Measurements from ENCODE around the gene DNAJC1.

DNAJC1 gene

DNA sequence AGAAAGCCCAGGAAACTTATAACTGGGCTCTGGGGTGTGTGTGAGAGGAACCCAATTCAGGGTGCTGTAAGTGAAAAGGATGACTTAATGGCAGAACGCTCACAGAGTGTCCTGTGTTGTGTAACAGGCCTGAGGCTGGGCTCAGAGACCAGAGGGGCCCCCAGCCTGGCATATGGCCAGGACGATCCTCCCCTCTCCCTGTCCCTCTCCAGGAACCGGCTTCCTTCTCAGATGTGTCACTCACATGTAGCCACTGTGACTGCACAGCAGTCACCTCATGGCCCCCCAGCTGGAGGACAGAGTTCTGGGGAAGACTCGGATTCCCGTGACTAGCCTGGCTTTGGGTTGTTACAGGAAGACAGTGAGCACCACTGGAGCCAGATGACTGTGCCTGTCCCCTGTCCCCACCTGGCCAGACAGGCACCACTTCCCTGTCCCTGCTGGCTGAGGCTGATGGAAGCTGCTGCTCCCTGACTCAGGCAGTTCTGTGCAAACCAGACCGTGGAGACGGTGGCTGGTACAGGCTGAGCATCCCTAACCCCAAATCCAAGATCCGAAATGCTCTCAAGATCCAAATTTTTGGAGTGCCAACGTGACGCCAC is 249.0 kb downstream of the DNAJC1 start:
- TF ChIP-seq, protein P1, sequence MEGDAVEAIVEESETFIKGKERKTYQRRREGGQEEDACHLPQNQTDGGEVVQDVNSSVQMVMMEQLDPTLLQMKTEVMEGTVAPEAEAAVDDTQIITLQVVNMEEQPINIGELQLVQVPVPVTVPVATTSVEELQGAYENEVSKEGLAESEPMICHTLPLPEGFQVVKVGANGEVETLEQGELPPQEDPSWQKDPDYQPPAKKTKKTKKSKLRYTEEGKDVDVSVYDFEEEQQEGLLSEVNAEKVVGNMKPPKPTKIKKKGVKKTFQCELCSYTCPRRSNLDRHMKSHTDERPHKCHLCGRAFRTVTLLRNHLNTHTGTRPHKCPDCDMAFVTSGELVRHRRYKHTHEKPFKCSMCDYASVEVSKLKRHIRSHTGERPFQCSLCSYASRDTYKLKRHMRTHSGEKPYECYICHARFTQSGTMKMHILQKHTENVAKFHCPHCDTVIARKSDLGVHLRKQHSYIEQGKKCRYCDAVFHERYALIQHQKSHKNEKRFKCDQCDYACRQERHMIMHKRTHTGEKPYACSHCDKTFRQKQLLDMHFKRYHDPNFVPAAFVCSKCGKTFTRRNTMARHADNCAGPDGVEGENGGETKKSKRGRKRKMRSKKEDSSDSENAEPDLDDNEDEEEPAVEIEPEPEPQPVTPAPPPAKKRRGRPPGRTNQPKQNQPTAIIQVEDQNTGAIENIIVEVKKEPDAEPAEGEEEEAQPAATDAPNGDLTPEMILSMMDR (IDR thresholded peaks at IDR 0.05; ENCODE audit: insufficient read depth, low read length, poor library complexity, severe bottlenecking): no peak
- TF ChIP-seq EZH2phosphoT487 (conservative IDR thresholded peaks at IDR 0.05; ENCODE audit: low read length): no peak
- no peaks in the 10 kb centered on the region for H4K20me1 ChIP-seq (ENCODE audit: low read depth, low read length)
- H3K27ac ChIP-seq (ENCODE audit: low read depth, low read length): no peak overlapping the region
- no peak overlapping the region for H3K9ac ChIP-seq (ENCODE audit: low read length)
- no peak overlapping the region for H3K4me3 ChIP-seq (ENCODE audit: insufficient read depth, low read length, poor library complexity, severe bottlenecking)
- no peaks in the 10 kb centered on the region for H3K79me2 ChIP-seq (ENCODE audit: insufficient read depth, low read length)
- H3K36me3 ChIP-seq (ENCODE audit: low read length): no peaks in the 10 kb centered on the region
- H3F3A ChIP-seq (ENCODE audit: insufficient read depth): no peaks in the 10 kb centered on the region
- no peak overlapping the region for H3K4me2 ChIP-seq (ENCODE audit: low read depth, low read length, poor library complexity, severe bottlenecking)
- no peak overlapping the region for H2AFZ ChIP-seq (ENCODE audit: low read depth, low read length, severe bottlenecking)
- H3K9me3 ChIP-seq (ENCODE audit: insufficient read depth, low read length): no peaks in the 10 kb centered on the region
- no peaks in the 10 kb centered on the region for H3K9me2 ChIP-seq (replicated peaks; ENCODE audit: insufficient read depth, low read length)
- no peaks in the 10 kb centered on the region for H3K27me3 ChIP-seq (ENCODE audit: low read length)

DNA sequence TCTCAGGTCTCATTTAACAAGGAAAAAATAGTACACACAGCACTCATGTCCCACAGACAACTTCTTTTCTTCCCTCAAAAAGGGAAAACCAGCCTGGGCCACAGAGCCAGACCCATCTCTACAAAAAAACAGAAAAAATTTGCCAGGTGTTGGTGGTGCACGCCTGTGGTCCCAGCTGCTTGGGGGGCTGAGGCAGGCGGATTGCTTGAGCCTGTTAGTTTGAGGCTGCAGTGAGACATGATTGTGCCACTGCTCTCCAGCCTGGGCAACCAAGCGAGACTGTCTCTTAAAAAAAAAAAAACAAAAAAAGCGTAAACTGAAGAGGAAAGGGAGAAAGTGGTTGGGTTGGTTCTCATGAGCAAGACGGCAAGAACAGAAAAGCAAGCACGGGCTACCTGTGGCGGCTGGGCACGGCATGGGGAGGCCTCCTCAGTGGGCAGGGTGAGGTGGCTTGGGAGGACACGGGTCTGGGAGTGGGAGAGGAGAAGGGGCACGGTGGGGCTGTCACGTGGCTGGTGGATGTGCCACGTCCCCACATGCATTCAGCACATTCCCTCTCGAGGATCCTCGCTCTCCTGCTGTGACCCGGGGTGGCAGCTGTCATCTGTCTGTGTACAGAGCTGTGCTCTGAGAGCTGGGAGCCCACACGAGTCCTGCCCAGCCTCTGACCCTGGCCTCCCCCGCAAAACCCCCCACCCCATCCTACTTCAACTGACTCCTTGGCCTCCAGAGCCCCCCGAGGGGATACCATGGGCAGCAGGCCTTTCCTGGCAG is 249.8 kb downstream of the DNAJC1 start:
- Histone ChIP-seq H3K4me2 (ENCODE audit: low read depth, low read length, poor library complexity, severe bottlenecking) (no peak overlapping the region), H3K79me2 (ENCODE audit: insufficient read depth, low read length) (no peaks in the 10 kb centered on the region), H4K20me1 (ENCODE audit: low read depth, low read length) (no peaks in the 10 kb centered on the region), H3K4me3 (ENCODE audit: insufficient read depth, low read length, poor library complexity, severe bottlenecking) (no peak overlapping the region), H3K9ac (ENCODE audit: low read length) (no peak overlapping the region), H3K9me2 (replicated peaks; ENCODE audit: insufficient read depth, low read length) (no peaks in the 10 kb centered on the region), H3K27ac (ENCODE audit: low read depth, low read length) (no peak overlapping the region), H3K36me3 (ENCODE audit: low read length) (no peaks in the 10 kb centered on the region), H2AFZ (ENCODE audit: low read depth, low read length, severe bottlenecking) (no peak overlapping the region), H3F3A (ENCODE audit: insufficient read depth) (no peaks in the 10 kb centered on the region), H3K9me3 (ENCODE audit: insufficient read depth, low read length) (no peaks in the 10 kb centered on the region), H3K27me3 (ENCODE audit: low read length) (no peaks in the 10 kb centered on the region)
- TF ChIP-seq, protein P1 (IDR thresholded peaks at IDR 0.05; ENCODE audit: insufficient read depth, low read length, poor library complexity, severe bottlenecking): no peak
- TF ChIP-seq EZH2phosphoT487 (conservative IDR thresholded peaks at IDR 0.05; ENCODE audit: low read length): no peak

DNA sequence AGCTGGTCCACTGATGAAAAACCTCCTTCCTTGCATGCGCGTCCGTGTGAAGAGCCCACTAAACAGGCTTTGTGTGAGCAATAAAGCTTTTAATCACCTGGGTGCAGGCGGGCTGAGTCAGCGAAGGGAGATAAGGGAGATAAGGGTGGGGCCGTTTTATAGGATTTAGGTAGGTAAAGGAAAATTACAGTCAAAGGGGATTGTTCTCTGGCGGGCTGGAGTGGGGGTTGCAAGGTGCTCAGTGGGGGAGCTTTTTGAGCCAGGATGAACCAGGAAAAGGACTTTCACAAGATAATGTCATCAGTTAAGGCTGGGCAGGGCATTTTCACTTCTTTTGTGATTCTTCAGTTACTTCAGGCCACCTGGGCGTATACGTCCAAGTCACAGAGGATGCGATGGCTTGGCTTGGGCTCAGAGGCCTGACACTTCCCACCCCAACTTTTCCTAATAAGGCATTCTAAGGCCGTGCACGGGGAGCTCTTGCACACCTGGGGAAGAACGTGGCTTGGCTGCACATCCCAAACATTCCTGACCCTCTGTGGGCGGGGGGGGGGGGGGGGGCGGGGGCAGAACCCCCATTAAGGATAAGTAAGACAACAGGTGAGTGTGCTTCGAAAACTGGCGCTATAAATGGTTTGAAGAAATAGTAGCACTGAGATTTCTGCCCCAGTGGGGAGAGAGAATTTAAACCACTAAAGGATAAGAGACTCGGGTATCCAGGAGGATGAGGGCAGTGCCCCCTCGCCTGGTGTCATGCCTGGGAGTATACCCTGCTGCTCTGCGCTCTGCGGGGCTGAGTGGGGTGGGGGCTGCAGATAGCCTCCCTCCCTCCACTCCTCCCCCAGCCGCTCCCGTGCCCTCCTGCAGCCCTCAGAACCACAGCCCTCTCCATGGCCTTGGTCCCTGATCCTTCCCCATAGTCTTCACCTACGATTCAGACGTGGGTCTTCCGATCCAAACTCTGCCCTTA is 251.9 kb downstream of the DNAJC1 start:
- no peak overlapping the region for H3K27ac ChIP-seq (ENCODE audit: low read depth, low read length)
- no peaks in the 10 kb centered on the region for H3K36me3 ChIP-seq (ENCODE audit: low read length)
- no peak overlapping the region for H3K9ac ChIP-seq (ENCODE audit: low read length)
- TF ChIP-seq EZH2phosphoT487 (conservative IDR thresholded peaks at IDR 0.05; ENCODE audit: low read length): no peak
- TF ChIP-seq, protein P1 (IDR thresholded peaks at IDR 0.05; ENCODE audit: insufficient read depth, low read length, poor library complexity, severe bottlenecking): no peak
- H3K4me3 ChIP-seq (ENCODE audit: insufficient read depth, low read length, poor library complexity, severe bottlenecking): no peak overlapping the region
- H3K79me2 ChIP-seq (ENCODE audit: insufficient read depth, low read length): no peaks in the 10 kb centered on the region
- H2AFZ ChIP-seq (ENCODE audit: low read depth, low read length, severe bottlenecking): no peak overlapping the region
- no peaks in the 10 kb centered on the region for H4K20me1 ChIP-seq (ENCODE audit: low read depth, low read length)
- no peaks in the 10 kb centered on the region for H3K27me3 ChIP-seq (ENCODE audit: low read length)
- H3F3A ChIP-seq (ENCODE audit: insufficient read depth): no peaks in the 10 kb centered on the region
- no peaks in the 10 kb centered on the region for H3K9me2 ChIP-seq (replicated peaks; ENCODE audit: insufficient read depth, low read length)
- no peaks in the 10 kb centered on the region for H3K9me3 ChIP-seq (ENCODE audit: insufficient read depth, low read length)
- no peak overlapping the region for H3K4me2 ChIP-seq (ENCODE audit: low read depth, low read length, poor library complexity, severe bottlenecking)
